Measurements from ENCODE around the gene DHX57. TPM values are rescaled to one million over a fixed set of nuclear protein-coding genes. Genes with fewer than 3 reads are reported as not detected.

The DHX57 gene
- total RNA-seq, 1 donor from 2014 or later: 8.1 TPM

DNA sequence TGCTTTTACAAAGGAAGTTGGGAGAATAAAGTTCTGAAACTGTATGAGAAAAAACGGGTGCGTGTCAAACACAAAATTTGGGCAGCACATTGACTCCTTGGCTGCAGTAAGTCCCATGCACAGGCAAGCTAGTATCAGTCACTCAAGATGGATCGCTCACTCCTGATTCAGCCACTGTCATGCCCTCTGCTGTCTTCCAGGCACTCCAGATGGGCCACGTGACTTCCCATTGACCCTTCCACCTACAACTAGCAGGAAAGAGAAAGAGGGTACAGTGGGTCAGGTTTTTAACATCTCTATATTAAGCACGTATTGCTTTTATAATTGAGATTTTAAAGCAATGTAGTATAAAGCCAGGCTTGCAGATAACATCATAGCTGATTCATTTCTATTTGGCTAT, 22.5 kb upstream of the DHX57 start:
- TF ChIP-seq, protein P1, sequence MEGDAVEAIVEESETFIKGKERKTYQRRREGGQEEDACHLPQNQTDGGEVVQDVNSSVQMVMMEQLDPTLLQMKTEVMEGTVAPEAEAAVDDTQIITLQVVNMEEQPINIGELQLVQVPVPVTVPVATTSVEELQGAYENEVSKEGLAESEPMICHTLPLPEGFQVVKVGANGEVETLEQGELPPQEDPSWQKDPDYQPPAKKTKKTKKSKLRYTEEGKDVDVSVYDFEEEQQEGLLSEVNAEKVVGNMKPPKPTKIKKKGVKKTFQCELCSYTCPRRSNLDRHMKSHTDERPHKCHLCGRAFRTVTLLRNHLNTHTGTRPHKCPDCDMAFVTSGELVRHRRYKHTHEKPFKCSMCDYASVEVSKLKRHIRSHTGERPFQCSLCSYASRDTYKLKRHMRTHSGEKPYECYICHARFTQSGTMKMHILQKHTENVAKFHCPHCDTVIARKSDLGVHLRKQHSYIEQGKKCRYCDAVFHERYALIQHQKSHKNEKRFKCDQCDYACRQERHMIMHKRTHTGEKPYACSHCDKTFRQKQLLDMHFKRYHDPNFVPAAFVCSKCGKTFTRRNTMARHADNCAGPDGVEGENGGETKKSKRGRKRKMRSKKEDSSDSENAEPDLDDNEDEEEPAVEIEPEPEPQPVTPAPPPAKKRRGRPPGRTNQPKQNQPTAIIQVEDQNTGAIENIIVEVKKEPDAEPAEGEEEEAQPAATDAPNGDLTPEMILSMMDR (IDR thresholded peaks at IDR 0.05; ENCODE audit: borderline replicate concordance): no peak
- Histone ChIP-seq H3K36me3 (no peaks in the 10 kb centered on the region), H3K9me3 (replicated peaks) (no peaks in the 10 kb centered on the region), H3K4me1 (no peaks in the 10 kb centered on the region), H3K4me3 (no peak overlapping the region), H3K27me3 (ENCODE audit: low read depth) (no peaks in the 10 kb centered on the region), H3K27ac (replicated peaks) (no peak overlapping the region)
- intact Hi-C loops (cut with micrococcal nuclease): no loop called here
- no peak for DNase-seq

DNA sequence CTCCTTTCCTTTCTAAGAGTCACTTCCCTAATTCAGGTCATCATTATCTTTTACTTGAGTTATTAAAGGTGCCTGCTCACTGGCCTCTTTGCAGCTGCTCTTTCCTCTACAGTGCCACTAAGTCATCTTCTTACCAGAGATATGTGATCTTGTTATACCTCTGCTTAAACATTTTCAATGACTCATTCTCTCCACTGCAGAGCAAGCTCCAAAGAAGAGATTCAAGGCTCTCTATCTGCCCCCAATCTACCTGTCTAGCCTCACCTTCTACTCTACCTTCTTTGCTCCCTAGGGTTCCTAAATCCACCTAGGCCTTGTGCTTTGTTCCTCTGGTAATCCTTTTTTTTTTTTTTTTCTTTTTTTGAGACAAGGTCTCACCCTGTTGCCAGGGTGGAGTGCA, 17.1 kb upstream of the DHX57 start:
- Histone ChIP-seq H3K36me3 (no peaks in the 10 kb centered on the region), H3K27ac (replicated peaks) (no peak overlapping the region), H3K9me3 (replicated peaks) (no peaks in the 10 kb centered on the region), H3K4me1 (no peaks in the 10 kb centered on the region), H3K4me3 (no peak overlapping the region), H3K27me3 (ENCODE audit: low read depth) (no peaks in the 10 kb centered on the region)
- TF ChIP-seq, protein P1 (IDR thresholded peaks at IDR 0.05; ENCODE audit: borderline replicate concordance): no peak
- intact Hi-C loops (cut with micrococcal nuclease): no loop called here
- no peak for DNase-seq

DNA sequence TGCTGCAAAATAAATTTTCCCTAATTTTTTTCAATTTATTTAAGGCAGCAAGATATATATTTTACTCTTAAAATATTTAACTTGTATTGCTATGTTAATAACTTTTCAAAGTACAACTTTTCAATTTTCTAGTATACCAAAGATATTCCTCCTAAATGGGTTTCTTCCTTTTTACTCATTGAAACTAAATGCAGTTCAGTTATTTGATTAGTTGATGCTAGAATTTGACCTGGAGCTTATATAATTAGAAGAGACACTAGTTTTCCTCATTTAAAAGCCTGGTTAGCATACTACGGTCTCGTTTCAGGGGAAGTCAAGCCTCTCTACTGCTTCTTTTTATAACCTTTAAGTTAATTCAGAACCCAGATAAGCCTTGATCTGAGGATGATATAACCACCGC, 13.8 kb upstream of the DHX57 start, which contains the start of gene ARHGEF33:
TSS of gene ARHGEF33 (plus strand) at position 301 of the 400 bp plus-strand sequence. CDS start 29,573 bp downstream, outside the sequence.
- no peaks in the 10 kb centered on the region for H3K36me3 ChIP-seq
- TF ChIP-seq, protein P1 (IDR thresholded peaks at IDR 0.05; ENCODE audit: borderline replicate concordance): no peak
- intact Hi-C loops (cut with micrococcal nuclease): no loop called here
- no peaks in the 10 kb centered on the region for H3K9me3 ChIP-seq (replicated peaks)
- DNase-seq: no peak
- no peaks in the 10 kb centered on the region for H3K4me1 ChIP-seq
- H3K4me3 ChIP-seq: no peak within 1 kb of the TSS
- no peaks in the 10 kb centered on the region for H3K27me3 ChIP-seq (ENCODE audit: low read depth)
- no peak within 1 kb of the TSS for H3K27ac ChIP-seq (replicated peaks)

DNA sequence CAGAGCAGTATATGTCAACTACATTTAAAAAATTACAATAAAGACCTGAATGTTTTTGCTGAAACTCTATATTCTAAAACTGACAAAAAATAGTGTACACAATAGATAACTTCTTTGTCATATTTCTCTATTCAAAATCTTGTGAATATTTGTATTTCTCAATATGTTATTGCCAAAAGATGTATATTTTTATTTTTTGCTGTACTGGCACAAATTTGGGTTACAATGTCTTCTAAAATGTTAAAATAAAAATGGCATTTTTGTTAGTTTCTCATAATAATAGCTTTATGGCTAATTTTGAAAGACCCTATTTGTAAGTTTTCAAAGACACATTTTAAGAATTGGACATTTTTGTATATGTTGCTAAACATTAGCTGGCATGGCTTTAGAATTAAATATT, 13.3 kb upstream of the DHX57 start:
- Histone ChIP-seq H3K9me3 (replicated peaks) (no peaks in the 10 kb centered on the region), H3K4me1 (no peaks in the 10 kb centered on the region), H3K27me3 (ENCODE audit: low read depth) (no peaks in the 10 kb centered on the region), H3K36me3 (no peaks in the 10 kb centered on the region), H3K4me3 (no peak overlapping the region), H3K27ac (replicated peaks) (no peak overlapping the region)
- TF ChIP-seq, protein P1 (IDR thresholded peaks at IDR 0.05; ENCODE audit: borderline replicate concordance): no peak
- DNase-seq: no peak
- intact Hi-C loops (cut with micrococcal nuclease): no loop called here

DNA sequence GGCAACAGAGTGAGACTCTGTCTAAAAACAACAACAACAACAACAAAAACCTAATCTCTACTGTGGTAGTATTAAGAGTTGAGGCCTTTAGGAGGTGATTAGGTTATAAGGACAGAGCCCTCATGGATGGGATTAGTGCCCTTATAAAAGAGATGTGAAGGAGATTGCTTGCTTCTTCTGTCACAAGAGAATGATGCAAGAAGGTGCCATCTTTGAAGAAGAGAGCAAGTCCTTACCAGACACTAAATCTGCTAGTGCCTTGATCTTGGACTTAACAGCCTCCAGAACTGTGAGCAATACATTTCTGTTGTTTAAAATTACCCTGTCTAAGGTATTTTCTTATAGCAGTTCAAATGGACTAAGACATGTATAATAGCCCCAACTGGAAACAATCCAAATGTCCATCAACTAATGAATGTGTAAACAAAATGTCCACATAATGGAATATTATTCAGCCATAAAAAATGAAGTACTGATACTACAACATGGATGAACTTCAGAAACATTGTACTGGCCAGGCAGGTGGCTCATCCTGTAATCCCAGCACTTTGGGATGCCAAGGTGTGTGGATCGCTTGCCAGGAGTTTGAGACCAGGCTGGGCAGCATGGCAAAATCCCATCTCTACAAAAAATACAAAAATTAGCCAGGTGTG, 12.3 kb upstream of the DHX57 start:
- Histone ChIP-seq H3K27me3 (ENCODE audit: low read depth) (no peaks in the 10 kb centered on the region), H3K36me3 (no peaks in the 10 kb centered on the region), H3K9me3 (replicated peaks) (no peaks in the 10 kb centered on the region), H3K4me3 (no peak overlapping the region), H3K4me1 (no peaks in the 10 kb centered on the region), H3K27ac (replicated peaks) (no peak overlapping the region)
- no peak for DNase-seq
- intact Hi-C loops (cut with micrococcal nuclease): no loop called here
- TF ChIP-seq, protein P1 (IDR thresholded peaks at IDR 0.05; ENCODE audit: borderline replicate concordance): no peak
